HepG2 (cell line): ENCODE results near the gene RPS27A. TPM values are rescaled to one million over a fixed set of nuclear protein-coding genes. Genes with fewer than 3 reads are reported as not detected.

Experiments
- ATAC-seq: fragments of 200-7000 bp; cut with Tn5 transposase; 3 replicates; pipeline ENCODE4 v1.9.1; 2020; ENCODE audit warnings: mild to moderate bottlenecking, moderate library complexity
- BruUV-seq: library from RNA; stranded (reverse); fragments of 400-500 nt; replicated peaks from 2 replicates; lab custom pipeline; 2021; lab: Mats Ljungman, UMichigan
- CTCF ChIA-PET: fragments of 300-600 bp; formaldehyde crosslinking; extraction: SDS; loops from one replicate; lab custom pipeline; 2021; ENCODE audit warnings: low total read pairs, inconsistent platforms, low intra/inter-chr PET ratio; lab: Yijun Ruan, JAX
- POLR2A ChIA-PET: fragments of 350-600 bp; sonication (Branson Sonifier 250); formaldehyde crosslinking; loops from one replicate; lab custom pipeline; 2020; ENCODE audit warnings: antibody characterized with exemption, inconsistent platforms; lab: Yijun Ruan, JAX
- DNase-seq: peaks from one replicate; pipeline ENCODE4 v3.0.0-alpha.2; 2015; ENCODE audit warnings: low spot score
- FAIRE-seq: peaks from 3 replicates; lab custom pipeline; 2011; peaks lifted over from hg19 to GRCh38; lab: Jason Lieb, UNC
- H2AFZ ChIP-seq: one replicate; pipeline ENCODE4 v1.6.1; 2011; ENCODE audit warnings: low read length, inconsistent platforms
- H3K27ac ChIP-seq: fragments of 300-600 bp; 3 replicates; pipeline ENCODE4 v1.8.0; 2011; ENCODE audit warnings: mixed run types, mild to moderate bottlenecking, mixed read lengths, low read length, inconsistent platforms; ENCODE audit not compliant: insufficient read depth; ENCODE audit errors: extremely low read length
- H3K27me3 ChIP-seq, 2 experiments: fragments of 200-600 bp in 1 of 2; 2 replicates in 1 of 2; 3 replicates in 1 of 2; pipeline versions ENCODE4 v1.6.0 to v1.8.0; 2011; ENCODE audit warnings: low read length in 2 of 2, mild to moderate bottlenecking in 2 of 2, moderate library complexity in 2 of 2, inconsistent platforms in 1 of 2; ENCODE audit not compliant: insufficient read depth in 2 of 2, control insufficient read depth in 1 of 2
- H3K36me3 ChIP-seq, 2 experiments: fragments of 200-600 bp in 1 of 2; replicated peaks in 1 of 2; 2 replicates in 1 of 2; 3 replicates in 1 of 2; pipeline versions ENCODE4 v1.5.1 to v1.8.0; 2011; ENCODE audit warnings: low read length in 2 of 2, inconsistent platforms in 1 of 2; ENCODE audit not compliant: insufficient read depth in 2 of 2, control insufficient read depth in 1 of 2
- H3K4me1 ChIP-seq: 2 replicates; pipeline ENCODE4 v1.5.1; 2012; ENCODE audit warnings: low read length, inconsistent platforms; ENCODE audit not compliant: insufficient read depth
- H3K4me2 ChIP-seq: 2 replicates; pipeline ENCODE4 v1.6.0; 2011; ENCODE audit warnings: low read depth, low read length, inconsistent platforms
- H3K4me3 ChIP-seq, 3 experiments: fragments of 200-600 bp in 1 of 3; sonication (generic), shearing (Covaris generic) in 1 of 3; replicated peaks in 1 of 3; 2 replicates each; pipeline ENCODE4 v1.5.1; 2011 to 2016; ENCODE audit warnings: low read length in 3 of 3, inconsistent platforms in 2 of 3, low read depth in 2 of 3, mild to moderate bottlenecking in 2 of 3, control low read depth in 1 of 3, mixed read lengths in 1 of 3; ENCODE audit not compliant: insufficient read depth in 1 of 3
- H3K79me2 ChIP-seq: one replicate; pipeline ENCODE4 v1.6.1; 2011; ENCODE audit warnings: low read length, inconsistent platforms; ENCODE audit not compliant: insufficient read depth
- H3K9ac ChIP-seq: 2 replicates; pipeline ENCODE4 v1.6.0; 2011; ENCODE audit warnings: mild to moderate bottlenecking, low read depth, low read length, inconsistent platforms; ENCODE audit not compliant: insufficient read depth
- H3K9me3 ChIP-seq: 2 replicates; pipeline ENCODE4 v1.5.1; 2012; ENCODE audit warnings: mild to moderate bottlenecking, low read length
- H4K20me1 ChIP-seq: 2 replicates; pipeline ENCODE4 v1.6.0; 2011; ENCODE audit warnings: inconsistent platforms, mild to moderate bottlenecking, low read length, moderate library complexity; ENCODE audit not compliant: insufficient read depth
- FLYWCH1 ChIP-seq: sonication (generic); formaldehyde crosslinking; IDR thresholded peaks from 2 replicates; pipeline ENCODE4 v1.8.1; 2023; ENCODE audit warnings: mild to moderate bottlenecking, missing genetic modification reagents
- KDM5A ChIP-seq: fragments of 200-600 bp; sonication (generic); IDR thresholded peaks from 2 replicates; pipeline ENCODE4 v1.7.0; 2018; ENCODE audit warnings: antibody characterized with exemption, mild to moderate bottlenecking, low read length, borderline replicate concordance
- NR3C1 ChIP-seq: sonication (generic); formaldehyde crosslinking; IDR thresholded peaks from 2 replicates; pipeline ENCODE4 v1.4.0; 2020; ENCODE audit warnings: missing genetic modification reagents
- PREB ChIP-seq: sonication (generic); formaldehyde crosslinking; IDR thresholded peaks from 2 replicates; pipeline ENCODE4 v1.4.0; 2020; ENCODE audit warnings: missing genetic modification reagents
- SALL1 ChIP-seq: sonication (generic); formaldehyde crosslinking; IDR thresholded peaks from 2 replicates; pipeline ENCODE4 v1.8.0; 2022; ENCODE audit warnings: mild to moderate bottlenecking, missing genetic modification reagents
- ZBTB21 ChIP-seq: sonication (generic); formaldehyde crosslinking; IDR thresholded peaks from 2 replicates; pipeline ENCODE4 v1.4.0; 2020; ENCODE audit warnings: missing genetic modification reagents
- ZFP36L2 ChIP-seq: sonication (generic); formaldehyde crosslinking; IDR thresholded peaks from 2 replicates; pipeline ENCODE4 v1.4.0; 2020; ENCODE audit warnings: missing genetic modification reagents
- ZFY ChIP-seq: sonication (generic); formaldehyde crosslinking; IDR thresholded peaks from 2 replicates; pipeline ENCODE4 v1.4.0; 2020; ENCODE audit warnings: missing genetic modification reagents
- ZNF354B ChIP-seq: sonication (generic); formaldehyde crosslinking; IDR thresholded peaks from 2 replicates; pipeline ENCODE4 v1.8.0; 2022; ENCODE audit warnings: mild to moderate bottlenecking, missing genetic modification reagents
- WGBS: methylation state at CpG from one replicate; pipeline ENCODE4 v1.1.6; 2017; ENCODE audit warnings: low lambda C conversion rate; 5-methylcytosine and 5-hydroxymethylcytosine counted together
- in situ Hi-C: cut with HindIII; loops from 2 replicates; pipeline ENCODE4 v1.10.0; 2017; ENCODE audit warnings: low pct_unique_long_range_greater_than_20kb; ENCODE audit not compliant: extremely low pct_ligation_motif_present
- intact Hi-C: fragments of 100-400 bp; cut with micrococcal nuclease; formaldehyde crosslinking; loops from one replicate; pipeline ENCODE4 v1.10.0; 2022; ENCODE audit not compliant: unreplicated experiment
- polyA plus RNA-seq, 8 experiments: library from polyadenylated mRNA; depleted of rRNA in 3 of 8; stranded (reverse) in 7 of 8; unstranded in 1 of 8; fragments of >200 nt; fragmentation: Illumina TruSeq in 4 of 8; extraction: Trizol in 4 of 8; gene quantifications; 2 replicates each; pipeline versions ENCODE4 v1.2.1 to v1.2.3, GENCODE V29; 2011 to 2016; ENCODE audit warnings: low read depth in 4 of 8, missing spikeins in 1 of 8, mixed read lengths in 1 of 8; ENCODE audit not compliant: insufficient read depth in 1 of 8
- total RNA-seq, 5 experiments: library from RNA; depleted of rRNA; stranded (reverse); fragments of >200 nt; fragmentation: Illumina TruSeq; extraction: Trizol; gene quantifications; 2 replicates each; pipeline ENCODE4 v1.2.3, GENCODE V29; 2016; ENCODE audit warnings: low read depth in 1 of 5
- TF ChIP-seq, protein P1 (sequence below): sonication (generic); formaldehyde crosslinking; IDR thresholded peaks from 2 replicates; pipeline ENCODE4 v1.4.0; 2020; ENCODE audit warnings: mild to moderate bottlenecking, missing genetic modification reagents

RPS27A gene
- total and polyA plus RNA-seq, 2 of the 13 experiments (the other 11 are each of a cell fraction or from before 2014, with no cell fraction given) = 2,779 to 3,269 TPM

DNA sequence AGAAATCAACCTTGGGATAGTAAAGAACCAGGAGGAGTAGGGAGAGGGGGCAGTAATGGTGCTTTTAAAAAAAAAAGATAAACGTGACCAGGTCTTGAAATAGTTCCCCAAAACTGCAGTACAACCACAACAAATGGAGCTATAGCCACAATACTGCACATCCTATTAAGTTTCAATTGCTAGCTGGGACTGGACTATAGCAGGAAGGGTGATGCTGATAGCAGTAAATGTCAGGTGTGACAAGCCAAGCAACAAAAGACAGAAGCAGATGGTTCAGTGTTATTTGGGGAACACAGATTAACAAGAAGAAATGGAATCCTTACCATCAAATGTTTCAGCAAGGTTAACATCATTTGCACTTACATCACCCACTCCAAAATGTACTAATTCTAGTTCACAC lies 10.1 kb downstream of the RPS27A start:
- Histone ChIP-seq H4K20me1 (0 out of 2 replicates have a peak, but pooled peaks cover 3% of the 10 kb centered on the region), H3K79me2 (no peaks in the 10 kb centered on the region), H3K9me3 (no peaks in the 10 kb centered on the region), H3K4me2 (no peak overlapping the region), H2AFZ (no peak overlapping the region), H3K27ac (no peak overlapping the region), H3K4me1 (peaks cover 21% of the 10 kb centered on the region), H3K36me3 (peaks cover 7 to 50% of the 10 kb centered on the region in 2 experiments), H3K9ac (no peak overlapping the region), H3K4me3 (no peak overlapping the region), H3K27me3 (no peaks in the 10 kb centered on the region)
- 93% methylated on average over 1 of the region's 1 CpG for WGBS
- no peak for DNase-seq
- no peak for ATAC-seq
- in situ Hi-C loops (no loop called here), intact Hi-C loops (no loop called here)
- no TSS peak for BruUV-seq
- TF ChIP-seq ZBTB21 (CRISPR knock-in tag) (no peak), KDM5A (no peak), ZNF354B (no peak), FLYWCH1 (CRISPR knock-in tag) (no peak), ZFP36L2 (CRISPR knock-in tag) (no peak), PREB (CRISPR knock-in tag) (no peak), SALL1 (CRISPR knock-in tag) (no peak), NR3C1 (CRISPR knock-in tag) (no peak), ZFY (no peak)
- TF ChIP-seq, protein P1, sequence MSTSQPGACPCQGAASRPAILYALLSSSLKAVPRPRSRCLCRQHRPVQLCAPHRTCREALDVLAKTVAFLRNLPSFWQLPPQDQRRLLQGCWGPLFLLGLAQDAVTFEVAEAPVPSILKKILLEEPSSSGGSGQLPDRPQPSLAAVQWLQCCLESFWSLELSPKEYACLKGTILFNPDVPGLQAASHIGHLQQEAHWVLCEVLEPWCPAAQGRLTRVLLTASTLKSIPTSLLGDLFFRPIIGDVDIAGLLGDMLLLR (CRISPR knock-in tag) = no peak
- CTCF ChIA-PET = no interaction called here
- no peak for FAIRE-seq
- POLR2A ChIA-PET = no interaction called here
